Trophoblast cell (in vitro differentiated cells and primary cell): Measurements from ENCODE around the gene JAML.

Experiments
- DNase-seq, 2 donors: peaks; one replicate each; pipeline ENCODE4 v3.0.0-alpha.2; 2016
- H2AFZ ChIP-seq: 2 replicates; pipeline ENCODE4 v1.6.1; 2013; ENCODE audit warnings: low read length, moderate library complexity, mild to moderate bottlenecking; ENCODE audit not compliant: insufficient read depth, poor library complexity
- H2AK5ac ChIP-seq: 2 replicates; pipeline ENCODE4 v1.6.1; 2013; ENCODE audit warnings: mild to moderate bottlenecking, low read length
- H2BK120ac ChIP-seq: 2 replicates; pipeline ENCODE4 v1.6.1; 2013; ENCODE audit warnings: low read length, mild to moderate bottlenecking, moderate library complexity; ENCODE audit not compliant: insufficient read depth, poor library complexity
- H2BK12ac ChIP-seq: 2 replicates; pipeline ENCODE4 v1.6.1; 2013; ENCODE audit warnings: mild to moderate bottlenecking, low read length, moderate library complexity
- H2BK5ac ChIP-seq: 2 replicates; pipeline ENCODE4 v1.6.1; 2013; ENCODE audit warnings: low read length, low read depth, moderate library complexity, mild to moderate bottlenecking; ENCODE audit not compliant: poor library complexity
- H3K14ac ChIP-seq: 2 replicates; pipeline ENCODE4 v1.6.1; 2013; ENCODE audit warnings: mild to moderate bottlenecking, low read length
- H3K18ac ChIP-seq: 2 replicates; pipeline ENCODE4 v1.6.1; 2013; ENCODE audit warnings: mild to moderate bottlenecking, low read length
- H3K23ac ChIP-seq: 2 replicates; pipeline ENCODE4 v1.6.1; 2013; ENCODE audit warnings: low read length
- H3K27ac ChIP-seq: 2 replicates; pipeline ENCODE4 v1.5.1; 2013; ENCODE audit warnings: low read depth, mild to moderate bottlenecking, inconsistent platforms, low read length, moderate library complexity
- H3K27me3 ChIP-seq: 2 replicates; pipeline ENCODE4 v1.6.1; 2013; ENCODE audit warnings: inconsistent platforms, mild to moderate bottlenecking, low read length, moderate library complexity; ENCODE audit not compliant: insufficient read depth
- H3K36me3 ChIP-seq, 2 experiments: 1 replicate in 1 of 2; 2 replicates in 1 of 2; pipeline ENCODE4 v1.6.1; 2013; ENCODE audit warnings: low read length in 2 of 2, mild to moderate bottlenecking in 2 of 2, moderate library complexity in 1 of 2; ENCODE audit not compliant: insufficient read depth in 2 of 2, control insufficient read depth in 1 of 2
- H3K4ac ChIP-seq: 2 replicates; pipeline ENCODE4 v1.6.1; 2013; ENCODE audit warnings: low read depth, mild to moderate bottlenecking, low read length, moderate library complexity
- H3K4me1 ChIP-seq, 2 experiments: 1 replicate in 1 of 2; 2 replicates in 1 of 2; pipeline ENCODE4 v1.6.1; 2013; ENCODE audit warnings: low read length in 2 of 2, mild to moderate bottlenecking in 2 of 2, moderate library complexity in 1 of 2; ENCODE audit not compliant: insufficient read depth in 2 of 2, control insufficient read depth in 1 of 2
- H3K4me2 ChIP-seq: 2 replicates; pipeline ENCODE4 v1.6.1; 2013; ENCODE audit warnings: inconsistent platforms, mild to moderate bottlenecking, low read length, moderate library complexity
- H3K4me3 ChIP-seq: 2 replicates; pipeline ENCODE4 v1.5.1; 2013; ENCODE audit warnings: mild to moderate bottlenecking, low read depth, low read length, inconsistent platforms
- H3K79me1 ChIP-seq: one replicate; pipeline ENCODE4 v1.6.1; 2013; ENCODE audit warnings: low read length
- H3K79me2 ChIP-seq: 2 replicates; pipeline ENCODE4 v1.6.1; 2013; ENCODE audit warnings: low read length, mild to moderate bottlenecking; ENCODE audit not compliant: control insufficient read depth, insufficient read depth, poor library complexity
- H3K9ac ChIP-seq: 2 replicates; pipeline ENCODE4 v1.6.1; 2013; ENCODE audit warnings: mild to moderate bottlenecking, low read length
- H3K9me3 ChIP-seq: 2 replicates; pipeline ENCODE4 v1.6.1; 2013; ENCODE audit warnings: low read depth, mild to moderate bottlenecking, control low read depth, inconsistent platforms, low read length; ENCODE audit not compliant: insufficient read depth
- H4K12ac ChIP-seq: 2 replicates; pipeline ENCODE4 v1.6.1; 2013; ENCODE audit warnings: low read depth, mild to moderate bottlenecking, low read length, moderate library complexity
- H4K8ac ChIP-seq: 2 replicates; pipeline ENCODE4 v1.6.1; 2013; ENCODE audit warnings: low read depth, mild to moderate bottlenecking, low read length, moderate library complexity
- H4K91ac ChIP-seq: one replicate; pipeline ENCODE4 v1.6.1; 2013; ENCODE audit warnings: low read depth, mild to moderate bottlenecking, low read length, moderate library complexity
- WGBS: extraction: QIAGEN DNeasy Blood & Tissue Kit; methylation state at CpG from one replicate; pipeline ENCODE4 v1.1.7; 2013; ENCODE audit warnings: missing lambda C conversion rate; ENCODE audit not compliant: insufficient read length, insufficient coverage; ENCODE audit errors: extremely low coverage; 5-methylcytosine and 5-hydroxymethylcytosine counted together

The JAML gene

GRCh38 chr11:118251858-118252652, 27.2 kb upstream of the JAML start, which contains the start of gene MPZL3:
Gene MPZL3 (minus strand): TSS chr11:118252365. CDS start chr11:118252294, 71 bp downstream.
- H2BK120ac ChIP-seq: peak within 1 kb of the TSS; percentile 98
- H4K8ac ChIP-seq: peak within 1 kb of the TSS; percentile 100
- DNase-seq: peak; percentile 75 to 87
- peak within 1 kb of the TSS; percentile 100 for H2AFZ ChIP-seq
- H3K4me1 ChIP-seq: no peaks in the 10 kb centered on the region
- peak within 1 kb of the TSS; percentile 95 for H3K27ac ChIP-seq
- peak within 1 kb of the TSS; percentile 92 for H3K4ac ChIP-seq
- H3K79me1 ChIP-seq: peaks cover 5% of the 10 kb centered on the region
- WGBS: no CpG with 5 or more reads among the region's 33 CpGs
- peak within 1 kb of the TSS; percentile 92 for H3K4me3 ChIP-seq
- no peak within 1 kb of the TSS for H3K23ac ChIP-seq
- H4K91ac ChIP-seq: peak within 1 kb of the TSS; percentile 100
- H3K79me2 ChIP-seq: peaks cover 3% of the 10 kb centered on the region
- H3K18ac ChIP-seq: peak within 1 kb of the TSS; percentile 89
- peak within 1 kb of the TSS; percentile 98 for H3K14ac ChIP-seq
- peak within 1 kb of the TSS; percentile 82 for H3K4me2 ChIP-seq
- peak within 1 kb of the TSS; percentile 90 for H2BK12ac ChIP-seq
- no peaks in the 10 kb centered on the region for H3K27me3 ChIP-seq
- peak within 1 kb of the TSS; percentile 90 for H2BK5ac ChIP-seq
- H3K36me3 ChIP-seq: no peaks in the 10 kb centered on the region
- H4K12ac ChIP-seq: peak within 1 kb of the TSS; percentile 100
- peak within 1 kb of the TSS; percentile 78 for H3K9ac ChIP-seq
- H3K9me3 ChIP-seq: peaks cover 2% of the 10 kb centered on the region
- no peak within 1 kb of the TSS for H2AK5ac ChIP-seq

GRCh38 chr11:118247041-118247440, 22.2 kb upstream of the JAML start:
- no peak overlapping the region for H2BK120ac ChIP-seq
- H3K79me2 ChIP-seq: peaks cover 2% of the 10 kb centered on the region
- no peak overlapping the region for H4K8ac ChIP-seq
- H3K36me3 ChIP-seq: no peaks in the 10 kb centered on the region
- H3K4me2 ChIP-seq: no peak overlapping the region
- peaks cover under 1% of the 10 kb centered on the region for H3K9me3 ChIP-seq
- DNase-seq: no peak
- no peak overlapping the region for H3K27ac ChIP-seq
- no peak overlapping the region for H3K23ac ChIP-seq
- no peak overlapping the region for H3K14ac ChIP-seq
- no peak overlapping the region for H3K18ac ChIP-seq
- no peak overlapping the region for H3K9ac ChIP-seq
- H4K12ac ChIP-seq: no peak overlapping the region
- H3K27me3 ChIP-seq: no peaks in the 10 kb centered on the region
- no peak overlapping the region for H2AK5ac ChIP-seq
- no peak overlapping the region for H2AFZ ChIP-seq
- WGBS: no CpG with 5 or more reads among the region's 1 CpG
- no peak overlapping the region for H2BK5ac ChIP-seq
- H3K4me1 ChIP-seq: no peaks in the 10 kb centered on the region
- peaks cover 4% of the 10 kb centered on the region for H3K79me1 ChIP-seq
- H3K4me3 ChIP-seq: no peak overlapping the region
- H2BK12ac ChIP-seq: no peak overlapping the region
- no peak overlapping the region for H4K91ac ChIP-seq
- no peak overlapping the region for H3K4ac ChIP-seq

GRCh38 chr11:118245936-118246562, 21.2 kb upstream of the JAML start:
- no peak overlapping the region for H3K4me3 ChIP-seq
- no peak overlapping the region for H4K8ac ChIP-seq
- H3K4ac ChIP-seq: no peak overlapping the region
- peaks cover 5 to 8% of the 10 kb centered on the region in 2 experiments for H3K4me1 ChIP-seq
- no peak overlapping the region for H2BK12ac ChIP-seq
- no peak for DNase-seq
- H3K79me2 ChIP-seq: no peaks in the 10 kb centered on the region
- H3K27me3 ChIP-seq: no peaks in the 10 kb centered on the region
- H3K9me3 ChIP-seq: no peaks in the 10 kb centered on the region
- no peak overlapping the region for H3K27ac ChIP-seq
- no peak overlapping the region for H2AK5ac ChIP-seq
- no peaks in the 10 kb centered on the region for H3K36me3 ChIP-seq
- no peak overlapping the region for H4K91ac ChIP-seq
- no CpG with 5 or more reads among the region's 3 CpGs for WGBS
- H4K12ac ChIP-seq: no peak overlapping the region
- H2AFZ ChIP-seq: no peak overlapping the region
- H2BK5ac ChIP-seq: no peak overlapping the region
- no peak overlapping the region for H3K4me2 ChIP-seq
- no peak overlapping the region for H3K14ac ChIP-seq
- H3K79me1 ChIP-seq: no peaks in the 10 kb centered on the region
- no peak overlapping the region for H3K9ac ChIP-seq
- H3K18ac ChIP-seq: no peak overlapping the region
- no peak overlapping the region for H3K23ac ChIP-seq
- no peak overlapping the region for H2BK120ac ChIP-seq

- WGBS: no CpG with 5 or more reads among the region's 3 CpGs
- Histone ChIP-seq H3K23ac (no peak overlapping the region), H3K36me3 (no peaks in the 10 kb centered on the region), H3K4me1 (peaks cover 5 to 10% of the 10 kb centered on the region in 2 experiments), H3K14ac (no peak overlapping the region), H3K79me2 (no peaks in the 10 kb centered on the region), H4K8ac (no peak overlapping the region), H3K18ac (no peak overlapping the region), H2BK5ac (no peak overlapping the region), H4K91ac (no peak overlapping the region), H2AFZ (no peak overlapping the region), H3K4me2 (no peak overlapping the region), H2BK12ac (no peak overlapping the region), H3K4ac (no peak overlapping the region), H3K9ac (no peak overlapping the region), H2AK5ac (no peak overlapping the region), H3K27ac (no peak overlapping the region), H4K12ac (no peak overlapping the region), H2BK120ac (no peak overlapping the region), H3K4me3 (no peak overlapping the region), H3K79me1 (no peaks in the 10 kb centered on the region), H3K9me3 (no peaks in the 10 kb centered on the region), H3K27me3 (no peaks in the 10 kb centered on the region)
- DNase-seq: no peak
Measured at GRCh38 chr11:118243993-118244762, 19.4 kb upstream of the JAML start.
